NCI-H1105 treated with DMSO at 0.1 percent for 48 hours (cell line): ENCODE results near the gene FECH.
"Not testable (repeated sequence)": the region's sequence is repeated elsewhere in the genome, so short reads cannot be mapped to it uniquely, and the experiment has no call there.

Source experiments
- DNase-seq: peaks from one replicate; lab custom pipeline; 2025; lab: John Stamatoyannopoulos, UW

The FECH gene, protein sequence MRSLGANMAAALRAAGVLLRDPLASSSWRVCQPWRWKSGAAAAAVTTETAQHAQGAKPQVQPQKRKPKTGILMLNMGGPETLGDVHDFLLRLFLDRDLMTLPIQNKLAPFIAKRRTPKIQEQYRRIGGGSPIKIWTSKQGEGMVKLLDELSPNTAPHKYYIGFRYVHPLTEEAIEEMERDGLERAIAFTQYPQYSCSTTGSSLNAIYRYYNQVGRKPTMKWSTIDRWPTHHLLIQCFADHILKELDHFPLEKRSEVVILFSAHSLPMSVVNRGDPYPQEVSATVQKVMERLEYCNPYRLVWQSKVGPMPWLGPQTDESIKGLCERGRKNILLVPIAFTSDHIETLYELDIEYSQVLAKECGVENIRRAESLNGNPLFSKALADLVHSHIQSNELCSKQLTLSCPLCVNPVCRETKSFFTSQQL

GRCh38 chr18:57586251-57587049 is at the start of gene FECH:
Gene FECH (minus strand): TSS chr18:57586702. CDS start chr18:57586620, 82 bp downstream.
- DNase-seq: peak; percentile 58

DNA sequence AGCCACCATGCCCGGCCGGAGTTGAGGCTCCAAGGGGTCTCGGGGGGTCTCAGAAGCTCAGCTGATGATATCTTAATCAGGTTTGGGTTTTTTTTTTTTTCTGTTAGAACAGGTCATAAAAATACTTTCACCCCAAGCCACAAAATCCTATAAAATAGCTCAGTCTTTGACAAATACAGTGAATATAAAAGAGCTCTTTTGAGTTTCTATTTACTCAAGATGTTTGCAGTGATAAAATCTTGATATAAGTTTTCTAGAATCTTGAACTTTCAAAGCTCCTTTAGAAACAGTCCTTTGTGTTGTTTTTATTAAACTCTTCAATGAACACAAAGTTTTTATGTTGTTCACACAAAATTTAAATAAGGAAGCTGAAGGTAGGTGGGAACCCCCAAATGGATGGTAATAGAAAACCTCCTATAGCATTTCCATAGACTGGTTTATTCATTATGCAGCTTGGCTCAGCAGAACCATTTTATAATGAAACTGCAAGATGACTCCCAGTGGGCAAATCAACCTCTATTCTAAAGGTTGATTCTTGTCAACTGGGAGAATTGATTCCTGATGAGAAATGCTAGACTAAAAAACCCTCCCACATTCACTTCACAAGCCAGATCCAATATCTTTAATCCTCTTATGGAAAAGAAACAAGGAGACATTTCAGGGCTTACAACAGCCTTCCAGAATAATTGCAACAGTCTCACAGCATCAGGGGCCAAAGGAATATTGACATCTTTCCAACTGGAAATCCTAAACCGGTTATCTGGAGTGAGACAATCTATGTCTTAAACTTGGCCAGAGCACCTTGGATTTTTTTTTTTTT is 48.7 kb upstream of the FECH start:
- DNase-seq: no peak

- DNase-seq: no peak
Observed at GRCh38 chr18:57631697-57632096, 45.2 kb upstream of the FECH start.

GRCh38 chr18:57630754-57631595 is 44.5 kb upstream of the FECH start:
- DNase-seq: peak; percentile 9

GRCh38 chr18:57630002-57630753 is 43.7 kb upstream of the FECH start:
- DNase-seq: peak; percentile 94

DNA sequence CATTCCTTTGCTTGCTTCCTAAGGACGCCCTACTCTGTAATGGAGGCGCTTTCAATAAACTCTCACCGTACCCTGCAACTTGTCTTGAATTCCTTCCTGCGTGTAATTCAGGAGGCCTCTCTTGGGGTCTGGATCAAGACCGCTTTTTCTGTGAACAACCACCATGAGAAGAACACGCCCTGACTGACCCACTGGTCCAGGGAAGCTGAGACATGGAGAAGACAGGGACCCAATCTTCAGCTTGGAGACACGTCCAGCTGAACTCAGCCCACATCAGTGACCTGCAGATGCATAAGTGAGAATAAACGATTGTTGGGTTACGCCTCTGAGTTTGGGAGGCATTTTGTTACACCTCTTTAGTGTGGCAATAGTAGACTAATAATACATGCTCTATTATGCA is 42.9 kb upstream of the FECH start:
- no peak for DNase-seq

GRCh38 chr18:57627488-57627887 is 41.0 kb upstream of the FECH start:
- DNase-seq: no peak

DNA sequence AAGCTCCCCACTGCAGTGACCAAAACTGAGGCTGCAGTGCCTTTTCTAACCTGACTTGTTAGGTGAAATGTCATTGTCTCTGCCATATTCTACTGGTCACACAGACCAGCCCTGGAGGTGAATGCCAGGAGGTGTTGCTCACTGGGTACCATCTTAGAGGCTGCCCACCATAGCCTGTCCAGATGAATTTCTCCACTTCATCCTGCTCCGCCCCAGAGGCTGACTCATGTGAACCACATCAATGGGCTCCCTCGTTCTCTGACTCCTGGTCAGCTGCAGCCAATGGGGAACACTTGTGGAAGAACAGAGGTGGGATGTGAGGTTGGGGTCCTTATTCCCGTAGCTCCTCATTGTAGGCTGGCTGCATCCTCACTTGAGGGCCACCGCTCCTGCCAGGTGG is 38.5 kb upstream of the FECH start:
- no peak for DNase-seq

DNA sequence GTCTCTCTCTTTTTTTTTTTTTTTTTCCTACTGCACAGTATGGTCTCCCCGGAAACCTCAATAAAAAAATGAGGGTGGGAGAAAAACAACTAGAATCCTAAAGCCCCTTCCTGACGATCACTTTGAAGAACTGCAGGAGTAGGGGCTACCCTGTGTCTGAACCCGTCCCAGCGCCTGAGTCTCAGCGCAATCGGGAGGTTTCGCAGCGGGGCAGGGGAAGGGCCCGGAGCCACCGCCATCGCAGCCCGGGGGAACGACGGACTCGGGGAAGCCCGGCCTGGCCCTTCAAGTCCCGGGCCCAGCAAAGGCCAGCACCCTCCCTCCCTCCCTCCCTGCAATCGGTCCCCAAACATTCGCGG is 34.7 kb upstream of the FECH start:
- peak; percentile 16 for DNase-seq

DNA sequence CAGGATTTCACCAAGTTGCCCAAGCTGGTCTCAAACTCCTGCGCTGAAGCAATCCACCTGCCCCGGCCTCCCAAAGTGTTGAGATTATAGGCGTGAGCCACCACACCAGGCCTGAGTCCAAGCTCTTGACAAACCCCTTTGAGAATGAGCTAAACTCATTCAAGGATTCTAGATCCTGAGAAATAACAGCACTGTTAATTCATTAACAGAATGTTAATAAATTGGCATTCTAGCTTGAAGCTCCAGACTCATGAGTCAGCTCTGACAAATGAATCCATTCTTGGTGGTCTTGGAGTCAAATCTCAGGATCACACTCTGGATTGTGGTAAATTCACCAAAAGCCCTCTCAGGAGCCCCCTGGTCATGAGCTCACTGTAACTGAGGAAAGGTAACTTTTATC is 33.4 kb upstream of the FECH start:
- DNase-seq: no peak

GRCh38 chr18:57618910-57619309 is 32.4 kb upstream of the FECH start:
- DNase-seq: no peak

DNA sequence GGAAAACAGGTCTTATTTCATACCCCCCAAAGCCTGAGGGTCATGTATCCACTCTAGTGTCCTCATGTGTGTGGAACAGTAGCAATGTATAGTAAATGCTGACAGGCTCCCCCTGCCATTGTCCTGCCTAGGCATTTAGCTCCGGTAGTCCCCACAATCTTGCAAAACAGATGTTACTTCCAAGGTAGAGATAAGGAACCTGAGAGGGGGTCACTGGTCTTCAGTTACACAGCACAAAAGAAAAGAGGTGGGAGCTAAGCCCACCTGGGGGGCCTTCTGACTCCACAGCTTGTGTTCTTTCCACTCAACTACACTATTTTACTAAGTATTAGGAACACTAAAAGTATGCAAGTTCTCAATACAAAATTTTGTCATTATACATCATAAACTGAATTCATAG is 17.4 kb upstream of the FECH start:
- no peak for DNase-seq

GRCh38 chr18:57595347-57595746 is 8.8 kb upstream of the FECH start:
- DNase-seq: no peak

- DNase-seq: not testable (repeated sequence)
Observed at GRCh38 chr18:57592716-57593115, 6.2 kb upstream of the FECH start.

DNA sequence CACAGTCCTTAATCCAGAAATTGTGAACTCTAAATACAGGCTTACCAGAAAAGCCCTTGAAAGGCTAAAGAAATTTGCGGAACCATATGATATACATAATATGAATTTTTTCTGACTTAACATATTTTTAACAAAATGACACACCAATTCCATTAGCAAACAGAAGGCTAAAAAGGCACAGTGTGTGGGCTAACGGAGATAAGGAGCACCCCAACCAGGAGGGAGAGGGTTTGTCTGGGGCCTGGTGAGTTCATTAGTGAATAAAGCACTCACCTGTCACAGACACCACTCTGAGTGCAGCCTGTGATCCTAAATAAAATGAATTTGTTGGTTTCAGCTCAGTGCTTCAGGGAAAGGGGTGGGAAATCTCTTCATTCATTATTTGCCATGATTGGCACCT is 2.7 kb upstream of the FECH start:
- no peak for DNase-seq

- DNase-seq: no peak
Observed at GRCh38 chr18:57587098-57587661, 678 bp upstream of the FECH start.

DNA sequence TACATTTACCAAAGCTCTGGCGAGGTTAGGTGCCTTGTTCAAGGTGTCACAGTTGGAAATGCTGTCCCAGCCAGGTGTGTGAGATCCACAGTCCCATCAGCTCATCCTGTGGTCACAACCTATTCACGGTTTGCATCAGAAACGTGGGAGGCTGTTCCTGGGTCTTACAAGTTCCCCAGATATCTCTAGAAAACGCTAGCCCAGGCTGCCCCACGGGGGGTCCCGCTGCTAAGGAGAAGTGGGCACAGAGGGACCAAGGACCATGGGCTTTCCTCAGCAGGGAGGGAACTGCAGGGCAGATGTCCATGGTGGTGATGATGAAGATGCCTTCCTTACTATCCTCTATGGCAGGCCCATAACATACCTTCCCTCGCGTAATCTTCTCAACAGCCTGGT is 649 bp downstream of the FECH start:
- no peak for DNase-seq

DNA sequence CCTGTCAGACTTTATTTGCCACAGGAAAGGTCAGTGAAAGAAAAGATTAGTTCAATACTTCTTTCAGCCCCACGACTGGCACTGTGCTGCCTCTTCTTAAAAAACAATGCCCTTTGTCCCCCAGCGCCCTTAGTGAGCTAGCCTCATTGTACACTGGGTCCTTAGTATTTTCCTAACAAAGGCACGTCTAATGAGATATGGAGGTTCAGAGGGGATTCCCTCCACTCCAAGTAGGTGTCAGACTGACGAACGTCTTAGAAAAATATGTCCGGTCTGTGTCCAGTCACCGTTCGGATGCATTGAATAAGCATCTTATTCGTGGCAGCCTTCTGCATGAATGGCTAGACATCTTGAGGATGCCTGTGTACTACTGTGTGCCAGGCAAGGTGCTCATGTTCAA is 1.1 kb downstream of the FECH start:
- peak; percentile 17 for DNase-seq

GRCh38 chr18:57584444-57584843 is 2.1 kb downstream of the FECH start:
- DNase-seq: no peak

DNA sequence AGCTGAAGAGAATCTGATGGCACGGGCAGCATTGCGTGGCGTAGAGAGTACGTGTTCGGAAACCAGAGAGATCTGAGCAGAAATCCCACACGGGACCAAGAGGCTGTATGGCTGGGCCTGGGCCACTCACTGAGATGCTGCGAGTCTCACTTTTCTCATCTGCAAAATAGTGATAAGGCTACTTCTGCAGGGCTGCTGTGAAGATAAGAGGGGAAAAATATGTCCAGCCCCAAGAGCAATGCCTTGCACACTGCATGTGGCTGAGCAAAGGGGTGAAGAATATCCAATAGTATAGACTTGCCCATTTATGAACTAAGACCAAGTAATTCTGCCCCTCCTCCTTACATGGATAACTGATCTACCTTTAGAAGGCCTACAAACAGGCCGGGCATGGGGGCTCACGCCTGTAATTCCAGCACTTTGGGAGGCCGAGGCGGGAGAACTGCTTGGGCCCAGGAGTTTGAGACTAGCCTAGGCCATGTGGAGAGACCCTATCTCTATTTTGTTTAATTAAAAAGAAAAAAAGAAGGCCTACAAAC is 3.1 kb downstream of the FECH start:
- no peak for DNase-seq
